Stimulated activated CD8-positive, alpha-beta memory T cell treated with anti-CD3 and anti-CD28 coated beads, Interleukin-7, amount 100 ng/mL, for 48 hours (primary cell): Measurements from ENCODE around the gene KRTAP4-4.
"Not testable (repeated sequence)": the region's sequence is repeated elsewhere in the genome, so short reads cannot be mapped to it uniquely, and the experiment has no call there.

Experiments
- DNase-seq, 2 donors: peaks; one replicate each; pipeline ENCODE4 v3.0.0-alpha.2; 2020; ENCODE audit warnings: low read depth in 1 of 2; ENCODE audit errors: extremely low read depth in 1 of 2

Gene KRTAP4-4

DNA sequence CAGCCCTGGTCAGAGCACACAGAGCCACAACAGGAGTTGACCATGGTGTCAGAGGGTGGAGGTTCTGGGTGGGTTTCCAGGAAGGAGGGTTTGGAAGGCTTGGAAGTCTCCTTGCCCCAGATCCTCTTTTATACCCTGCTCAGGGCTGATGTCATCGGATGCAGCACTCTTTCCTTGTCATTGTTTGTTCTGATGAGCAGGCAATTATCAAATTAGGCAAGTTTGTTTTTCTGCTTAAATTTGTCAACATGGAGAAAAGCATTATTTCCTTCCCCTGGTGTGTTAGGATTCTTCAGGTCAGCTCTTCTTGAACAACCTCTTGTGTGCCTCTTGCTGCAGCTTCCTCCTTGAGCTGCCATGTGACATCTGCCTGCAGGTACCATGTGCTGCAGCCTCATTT is at the start of gene KRTAP4-4:
Gene KRTAP4-4, minus strand, starts transcription at position 101 of the 400 bp plus-strand sequence. Its CDS starts 57 bp downstream, at position 44.
- no peak for DNase-seq

DNA sequence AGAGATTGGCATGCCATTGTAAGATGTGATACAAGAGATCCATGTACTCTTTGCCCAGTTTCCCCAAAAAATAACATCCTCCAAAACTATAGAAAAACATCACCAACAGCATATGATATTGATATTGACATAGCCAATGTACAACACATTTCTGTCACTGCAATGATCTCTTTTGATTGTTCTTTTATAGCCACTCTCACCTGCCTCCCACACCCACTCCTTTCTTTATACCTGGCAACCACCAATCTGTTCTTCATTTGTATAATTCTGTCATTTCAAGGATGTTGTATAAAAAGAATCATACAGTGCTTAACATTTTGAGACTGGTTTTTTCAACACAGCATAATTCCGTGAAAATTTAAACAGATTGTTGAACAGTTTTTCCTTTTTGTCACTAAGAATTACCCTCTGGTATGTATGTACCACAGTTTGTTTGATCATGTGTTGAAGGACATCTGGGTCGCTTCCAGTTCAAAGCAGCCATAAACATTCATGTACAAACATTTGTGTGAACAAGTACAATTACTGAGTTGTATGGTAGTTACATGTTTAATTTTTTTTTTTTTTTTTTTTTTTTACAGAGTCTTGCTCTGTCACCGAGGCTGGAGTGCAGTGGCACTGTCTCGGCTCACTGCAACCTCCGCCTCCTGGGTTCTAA is 39.0 kb upstream of the KRTAP4-4 start:
- DNase-seq: no peak

- no peak for DNase-seq
Observed at GRCh38 chr17:41196068-41196467, 35.5 kb upstream of the KRTAP4-4 start.

DNA sequence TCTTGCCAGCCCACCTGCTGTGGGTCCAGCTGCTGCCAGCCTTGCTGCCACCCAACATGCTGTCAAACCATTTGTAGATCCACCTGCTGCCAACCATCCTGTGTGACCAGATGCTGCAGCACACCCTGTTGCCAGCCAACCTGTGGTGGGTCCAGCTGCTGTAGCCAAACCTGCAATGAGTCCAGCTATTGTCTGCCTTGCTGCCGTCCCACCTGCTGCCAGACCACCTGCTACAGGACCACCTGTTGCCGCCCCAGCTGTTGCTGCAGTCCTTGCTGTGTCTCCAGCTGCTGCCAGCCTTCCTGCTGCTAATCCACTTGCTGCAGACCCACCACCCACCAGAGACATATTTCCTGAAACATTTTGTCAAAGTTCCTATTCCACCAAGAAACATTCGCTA is 29.8 kb upstream of the KRTAP4-4 start:
- no peak for DNase-seq

DNA sequence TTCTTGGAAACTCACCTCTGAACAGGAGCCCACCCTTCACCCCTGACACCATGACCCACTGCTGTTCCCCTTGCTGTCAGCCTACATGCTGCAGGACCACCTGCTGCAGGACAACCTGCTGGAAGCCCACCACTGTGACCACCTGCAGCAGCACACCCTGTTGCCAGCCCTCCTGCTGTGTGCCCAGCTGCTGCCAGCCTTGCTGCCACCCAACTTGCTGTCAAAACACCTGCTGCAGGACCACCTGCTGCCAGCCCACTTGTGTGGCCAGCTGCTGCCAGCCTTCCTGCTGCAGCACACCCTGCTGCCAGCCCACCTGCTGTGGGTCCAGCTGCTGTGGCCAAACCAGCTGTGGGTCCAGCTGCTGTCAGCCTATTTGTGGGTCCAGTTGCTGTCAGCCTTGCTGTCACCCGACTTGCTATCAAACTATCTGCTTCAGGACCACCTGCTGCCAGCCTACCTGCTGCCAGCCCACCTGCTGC is 29.3 kb upstream of the KRTAP4-4 start, which contains the start of gene KRTAP9-1:
Gene KRTAP9-1, plus strand, starts transcription at position 51 of the 482 bp plus-strand sequence. Its CDS starts 0 bp downstream, at position 51.
- DNase-seq: not testable (repeated sequence)

DNA sequence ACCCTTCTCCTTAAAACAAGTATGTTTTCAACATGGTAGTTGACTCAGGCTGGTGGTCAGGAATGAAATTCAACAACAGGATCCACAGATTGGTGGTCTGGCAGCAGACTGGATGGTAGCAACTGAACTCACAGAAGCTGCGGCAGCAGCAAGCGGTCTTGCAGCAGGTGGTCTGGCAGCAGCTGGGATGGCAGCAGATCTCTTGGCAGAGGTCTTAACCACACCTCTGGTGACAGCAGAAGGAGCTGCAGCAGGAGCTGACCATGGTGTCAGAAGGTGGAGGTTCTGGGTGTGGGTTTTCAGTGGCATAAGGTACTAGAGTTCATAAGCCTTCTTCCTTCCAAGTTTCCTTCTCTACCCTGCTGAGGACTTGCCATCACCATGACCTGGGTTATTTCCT is 26.3 kb upstream of the KRTAP4-4 start:
- no peak for DNase-seq

- DNase-seq: no peak
Observed at GRCh38 chr17:41185001-41185400, 24.5 kb upstream of the KRTAP4-4 start.

GRCh38 chr17:41184480-41184961 is 24.0 kb upstream of the KRTAP4-4 start, which contains the start of gene KRTAP4-1:
Gene KRTAP4-1 (minus strand): TSS chr17:41184911. CDS start chr17:41184854, 57 bp downstream.
- DNase-seq: no peak

- DNase-seq: no peak
Observed at GRCh38 chr17:41178843-41179616, 18.5 kb upstream of the KRTAP4-4 start.

GRCh38 chr17:41178341-41178740 is 17.8 kb upstream of the KRTAP4-4 start:
- no peak for DNase-seq

DNA sequence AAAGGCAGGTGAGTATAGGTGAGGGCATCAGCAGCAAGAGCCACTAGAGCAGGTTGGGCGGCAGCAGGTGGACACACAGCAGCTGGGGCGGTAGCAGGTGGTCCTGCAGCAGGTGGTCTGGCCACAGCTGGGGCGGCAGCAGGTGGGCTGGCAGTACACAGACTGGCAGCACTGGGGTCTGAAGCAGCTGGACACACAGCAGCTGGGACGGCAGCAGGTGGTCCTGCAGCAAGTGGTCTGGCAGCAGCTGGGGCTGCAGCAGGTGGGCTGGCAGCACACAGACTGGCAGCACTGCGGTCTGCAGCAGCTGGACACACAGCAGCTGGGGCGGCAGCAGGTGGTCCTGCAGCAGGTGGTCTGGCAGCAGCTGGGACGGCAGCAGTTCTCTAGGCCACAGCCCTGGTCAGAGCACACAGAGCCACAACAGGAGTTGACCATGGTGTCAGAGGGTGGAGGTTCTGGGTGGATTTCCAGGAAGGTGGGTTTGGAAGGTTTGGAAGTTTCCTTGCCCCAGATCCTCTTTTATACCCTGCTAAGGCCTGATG is 17.3 kb upstream of the KRTAP4-4 start, which contains the start of gene KRTAP4-2:
Gene KRTAP4-2, minus strand, starts transcription at position 495 of the 545 bp plus-strand sequence. Its CDS starts 57 bp downstream, at position 438.
- no peak for DNase-seq

DNA sequence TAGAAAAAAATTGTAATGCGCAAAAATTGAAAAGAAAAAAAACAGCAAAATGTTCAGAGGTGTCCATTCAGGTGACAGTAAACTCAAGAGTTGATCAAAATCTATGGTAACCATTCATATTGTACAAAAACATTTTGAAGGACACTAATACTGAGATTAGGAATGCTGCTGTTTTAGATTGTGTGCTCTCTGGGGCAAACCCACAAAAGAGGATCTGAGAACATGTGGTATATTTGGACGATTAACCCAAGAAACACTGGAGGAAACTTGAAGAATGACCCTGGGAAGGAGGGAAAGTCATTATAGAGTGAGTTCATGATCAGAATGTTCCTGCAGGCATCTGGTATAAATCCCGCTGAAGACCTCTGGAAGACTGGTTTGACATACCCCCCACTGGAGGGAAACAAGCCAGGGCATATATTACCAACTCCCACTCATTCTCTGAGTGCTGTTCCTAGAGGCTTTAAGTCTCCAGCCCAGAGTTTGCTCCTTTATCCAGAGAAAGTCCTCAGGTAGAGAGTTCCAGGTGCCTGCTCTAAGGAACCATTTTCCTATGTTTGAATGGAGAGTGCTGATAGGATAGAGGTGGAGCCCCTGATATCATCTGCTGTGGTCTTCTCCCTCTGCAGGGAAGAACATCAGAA is 16.3 kb upstream of the KRTAP4-4 start:
- DNase-seq: no peak

DNA sequence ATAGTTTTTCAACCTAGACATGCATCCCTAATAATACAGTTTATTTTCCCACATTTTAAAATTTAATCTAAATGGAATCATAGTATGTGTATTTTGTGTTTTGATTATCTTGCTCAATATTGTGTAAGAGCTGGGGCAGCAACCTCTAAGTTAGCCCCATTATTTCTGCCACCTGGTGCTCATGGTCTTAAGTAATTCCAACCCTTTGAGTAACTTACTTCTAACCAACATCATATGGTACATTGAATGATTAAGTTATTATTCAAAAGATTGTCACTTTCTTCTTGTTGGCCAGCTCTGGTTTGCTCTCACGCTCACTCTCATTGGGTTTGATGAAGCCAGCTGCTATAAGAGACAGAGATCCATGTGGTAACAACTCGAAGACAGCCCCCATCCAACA is 11.3 kb upstream of the KRTAP4-4 start:
- DNase-seq: no peak

DNA sequence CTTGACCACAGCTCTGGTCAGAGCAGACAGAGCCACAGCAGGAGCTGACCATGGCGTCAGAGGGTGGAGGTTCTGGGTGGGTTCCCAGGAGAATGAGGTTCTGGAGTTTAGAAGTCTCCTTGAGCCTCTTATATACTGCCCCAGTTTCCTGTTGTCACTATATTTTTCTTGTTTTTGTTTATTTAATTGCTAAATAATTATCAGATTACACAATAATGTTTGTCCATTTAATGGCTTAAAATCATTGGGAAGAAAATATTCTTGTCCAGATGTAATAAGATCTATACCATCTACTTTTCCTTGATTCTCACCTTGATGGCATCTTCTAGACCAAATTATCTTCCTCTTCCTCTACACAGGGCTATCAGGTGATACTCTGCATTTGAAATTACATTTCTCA is 7.6 kb upstream of the KRTAP4-4 start, which contains the start of gene KRTAP4-3:
Gene KRTAP4-3, minus strand, starts transcription at position 101 of the 400 bp plus-strand sequence. Its CDS starts 49 bp downstream, at position 52.
- DNase-seq: no peak

GRCh38 chr17:41167561-41167960 is 7.0 kb upstream of the KRTAP4-4 start:
- DNase-seq: no peak

GRCh38 chr17:41163828-41164227 is 3.3 kb upstream of the KRTAP4-4 start:
- no peak for DNase-seq

- not testable (repeated sequence) for DNase-seq
Observed at GRCh38 chr17:41160190-41160589, 358 bp downstream of the KRTAP4-4 start.

DNA sequence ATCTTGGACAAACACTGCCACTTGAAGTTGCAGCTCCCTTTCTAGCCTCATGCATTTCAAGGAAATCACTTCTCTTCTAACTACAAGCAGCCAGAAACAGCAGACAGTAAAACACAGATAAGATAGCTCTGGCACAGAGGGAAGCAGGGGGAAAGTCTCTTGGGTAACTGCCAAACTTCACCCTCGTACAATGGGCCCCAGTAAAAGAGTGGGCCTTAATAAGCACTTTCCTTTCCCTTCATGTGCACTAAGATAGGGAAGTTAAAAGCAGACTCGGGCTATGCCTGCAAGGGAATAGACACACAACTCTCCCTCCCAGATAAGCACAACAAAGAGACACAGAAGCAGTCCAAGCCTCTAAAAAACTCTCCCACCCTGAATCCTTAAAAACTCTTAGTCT is 6.7 kb downstream of the KRTAP4-4 start:
- no peak for DNase-seq

DNA sequence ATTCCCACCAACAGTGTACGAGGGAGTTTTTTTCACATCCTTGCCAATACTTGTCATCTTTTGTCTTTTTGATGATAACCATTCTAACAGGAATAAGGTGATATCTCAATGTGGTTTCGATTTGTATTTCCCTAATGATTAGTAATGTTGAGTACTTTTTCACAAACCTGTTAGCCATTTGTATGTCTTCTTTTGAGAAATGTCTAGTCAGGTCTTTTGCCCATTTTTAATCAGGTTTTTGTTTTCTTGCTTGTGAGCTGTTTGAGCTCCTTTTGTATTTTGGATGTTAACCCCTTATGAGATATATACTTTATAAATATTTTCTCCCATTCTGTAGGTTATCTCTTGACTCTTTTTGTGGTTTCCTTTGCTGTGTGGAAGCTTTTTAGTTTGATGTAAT is 9.0 kb downstream of the KRTAP4-4 start:
- no peak for DNase-seq

DNA sequence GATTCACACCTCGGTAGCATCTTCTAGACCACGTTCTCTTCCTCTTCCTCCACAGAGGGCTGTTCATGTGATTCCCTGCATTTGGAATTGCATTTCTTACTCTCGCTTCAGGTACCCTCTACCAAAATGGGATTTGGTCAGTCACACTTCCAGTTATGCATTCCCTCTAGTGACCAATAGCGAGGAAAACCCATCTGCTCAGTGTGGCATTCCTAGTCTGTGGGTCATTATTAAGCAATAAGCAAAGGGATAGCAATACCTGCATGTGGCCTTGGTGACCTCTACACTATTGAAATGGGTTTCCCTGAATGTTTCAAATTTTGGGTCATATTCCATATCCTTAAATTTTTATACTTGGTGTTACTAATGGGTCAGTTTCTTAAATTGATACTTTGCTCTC is 10.5 kb downstream of the KRTAP4-4 start:
- no peak for DNase-seq

GRCh38 chr17:41149652-41149985 is 10.9 kb downstream of the KRTAP4-4 start, which contains the start of gene KRTAP4-5:
Gene KRTAP4-5 (minus strand): TSS chr17:41149825. CDS start chr17:41149767, 58 bp downstream.
- DNase-seq: no peak
